Measurements from ENCODE around the gene TXNRD3.

- TF ChIP-seq, protein P1, sequence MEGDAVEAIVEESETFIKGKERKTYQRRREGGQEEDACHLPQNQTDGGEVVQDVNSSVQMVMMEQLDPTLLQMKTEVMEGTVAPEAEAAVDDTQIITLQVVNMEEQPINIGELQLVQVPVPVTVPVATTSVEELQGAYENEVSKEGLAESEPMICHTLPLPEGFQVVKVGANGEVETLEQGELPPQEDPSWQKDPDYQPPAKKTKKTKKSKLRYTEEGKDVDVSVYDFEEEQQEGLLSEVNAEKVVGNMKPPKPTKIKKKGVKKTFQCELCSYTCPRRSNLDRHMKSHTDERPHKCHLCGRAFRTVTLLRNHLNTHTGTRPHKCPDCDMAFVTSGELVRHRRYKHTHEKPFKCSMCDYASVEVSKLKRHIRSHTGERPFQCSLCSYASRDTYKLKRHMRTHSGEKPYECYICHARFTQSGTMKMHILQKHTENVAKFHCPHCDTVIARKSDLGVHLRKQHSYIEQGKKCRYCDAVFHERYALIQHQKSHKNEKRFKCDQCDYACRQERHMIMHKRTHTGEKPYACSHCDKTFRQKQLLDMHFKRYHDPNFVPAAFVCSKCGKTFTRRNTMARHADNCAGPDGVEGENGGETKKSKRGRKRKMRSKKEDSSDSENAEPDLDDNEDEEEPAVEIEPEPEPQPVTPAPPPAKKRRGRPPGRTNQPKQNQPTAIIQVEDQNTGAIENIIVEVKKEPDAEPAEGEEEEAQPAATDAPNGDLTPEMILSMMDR (IDR thresholded peaks at IDR 0.05; ENCODE audit: insufficient read depth, low read depth, low read length): no peak
- no peak for TF ChIP-seq EZH2 (IDR thresholded peaks at IDR 0.05; ENCODE audit: insufficient read depth, low read length)
These were observed 18.5 kb downstream of the TXNRD3 start for GRCh38 chr3:126636436-126636835.
